Prostate gland (tissue), 2 donors: ENCODE measurements around the gene ASMT. TPM values are rescaled to one million over a fixed set of nuclear protein-coding genes. Genes with fewer than 3 reads are reported as not detected.

ENCODE experiments used
- DNase-seq: peaks from one replicate; pipeline ENCODE4 v3.0.0-alpha.2; 2019; ENCODE audit warnings: low spot score
- H3K27ac ChIP-seq, 2 donors: fragments of 200-600 bp; sonication (generic); 2 replicates each; pipeline ENCODE4 v1.5.1; 2017 to 2019
- H3K27me3 ChIP-seq: fragments of 200-600 bp; sonication (generic); replicated peaks from 2 replicates; pipeline ENCODE4 v1.5.1; 2019; ENCODE audit not compliant: insufficient read depth
- H3K36me3 ChIP-seq, 2 donors: fragments of 200-600 bp; sonication (generic); 1 replicate in 1 of 2; 2 replicates in 1 of 2; pipeline versions ENCODE4 v1.5.1 to v1.8.1; 2017 to 2019
- H3K4me1 ChIP-seq: fragments of 200-600 bp; sonication (generic); replicated peaks from 2 replicates; pipeline ENCODE4 v1.5.1; 2019
- H3K4me3 ChIP-seq, 2 donors: fragments of 200-600 bp; sonication (generic); 2 replicates each; pipeline ENCODE4 v1.5.1; 2017 to 2019
- H3K9me3 ChIP-seq: fragments of 200-600 bp; sonication (generic); 2 replicates; pipeline ENCODE4 v1.5.1; 2017
- CTCF ChIP-seq, 4 experiments: fragments of 200-600 bp in 2 of 4; fragments of 450-650 bp in 2 of 4; sonication (generic) in 2 of 4; IDR thresholded peaks; 1 replicate in 3 of 4; 2 replicates in 1 of 4; pipeline ENCODE4 v1.5.1; 2016 to 2019; ENCODE audit warnings: antibody characterized with exemption in 4 of 4, mild to moderate bottlenecking in 2 of 4, moderate library complexity in 2 of 4
- POLR2A ChIP-seq: fragments of 450-650 bp; IDR thresholded peaks from one replicate; pipeline ENCODE4 v1.6.1; 2016; ENCODE audit warnings: antibody characterized with exemption, mild to moderate bottlenecking
- POLR2AphosphoS5 ChIP-seq: sonication (generic); formaldehyde crosslinking; IDR thresholded peaks from one replicate; pipeline ENCODE4 v1.6.1; 2017; ENCODE audit warnings: antibody characterized with exemption
- WGBS: methylation state at CpG from one replicate; pipeline ENCODE4 v1.1.5; 2018; 5-methylcytosine and 5-hydroxymethylcytosine counted together
- intact Hi-C: fragments of 100-400 bp; cut with DNase I; formaldehyde crosslinking; loops from one replicate; pipeline ENCODE4 v1.14.2; 2022
- total RNA-seq, 2 donors: library from RNA; depleted of rRNA; stranded (reverse); fragments of >200 nt; gene quantifications; one replicate each; pipeline ENCODE4 v1.1.0, GENCODE V29; 2016

The ASMT gene
- total RNA-seq, 2 donors from 2014 or later: 1.0 TPM; not detected in 1

- DNase-seq: no peak
Observed at GRCh38 chrX:1589356-1590130, 25.3 kb upstream of the ASMT start.

GRCh38 chrX:1591102-1591862 is 23.6 kb upstream of the ASMT start, which contains the start of gene AKAP17A:
Gene AKAP17A (plus strand): TSS chrX:1591604. CDS start chrX:1593463, 1,859 bp downstream.
- Histone ChIP-seq H3K36me3 (peaks cover 0 to 13% of the 10 kb centered on the region in 2 donors), H3K4me1 (no peaks in the 10 kb centered on the region), H3K27me3 (no peaks in the 10 kb centered on the region), H3K4me3 (peak within 1 kb of the TSS; percentile 66 to 98), H3K9me3 (no peaks in the 10 kb centered on the region), H3K27ac (peak within 1 kb of the TSS; percentile 68 to 76)
- peak; percentile 93 for DNase-seq
- intact Hi-C loops: loop anchor here (5.0 to 10.0 kb wide), 2 partner anchors 139 to 196 kb away; partner anchors contain the start of genes ASMTL and SLC25A6
- WGBS: 3% methylated on average over 54 of the region's 66 CpGs
- TF ChIP-seq CTCF (IDR thresholded peaks at IDR 0.05) (peak in 2 of 4 experiments; percentile 43 to 44), POLR2AphosphoS5 (peak; percentile 95), POLR2A (peak; percentile 80)

More at GRCh38 chrX:1589356-1590130, 25.3 kb upstream of the ASMT start:
- intact Hi-C loops: loop anchor here (5.0 to 10.0 kb wide), 2 partner anchors 137 to 195 kb away; partner anchors contain the start of genes ASMTL and SLC25A6
- H3K4me3 ChIP-seq: no peak overlapping the region
- H3K27ac ChIP-seq: no peak overlapping the region
- no peaks in the 10 kb centered on the region for H3K9me3 ChIP-seq
- H3K27me3 ChIP-seq: no peaks in the 10 kb centered on the region
- no peaks in the 10 kb centered on the region for H3K36me3 ChIP-seq
- no peaks in the 10 kb centered on the region for H3K4me1 ChIP-seq
- WGBS: 84% methylated on average over 12 of the region's 12 CpGs
- TF ChIP-seq CTCF (IDR thresholded peaks at IDR 0.05): no peak
- TF ChIP-seq POLR2A: no peak
- no peak for TF ChIP-seq POLR2AphosphoS5

- Histone ChIP-seq H3K4me3 (peak overlapping the region; percentile 66 to 98), H3K36me3 (peaks cover 0 to 13% of the 10 kb centered on the region in 2 donors), H3K27ac (peak overlapping the region; percentile 68 to 76), H3K27me3 (no peaks in the 10 kb centered on the region), H3K9me3 (no peaks in the 10 kb centered on the region), H3K4me1 (no peaks in the 10 kb centered on the region)
- DNase-seq: no peak
- intact Hi-C loops: loop anchor here (5.0 to 10.0 kb wide), 2 partner anchors 140 to 197 kb away; partner anchors contain the start of genes ASMTL and SLC25A6
- TF ChIP-seq CTCF (IDR thresholded peaks at IDR 0.05): no peak
- TF ChIP-seq POLR2A: no peak
- no peak for TF ChIP-seq POLR2AphosphoS5
- WGBS: 1% methylated on average over 34 of the region's 35 CpGs
Observed at GRCh38 chrX:1591863-1592469, 22.9 kb upstream of the ASMT start.

GRCh38 chrX:1592470-1593142 is 22.3 kb upstream of the ASMT start:
- DNase-seq: no peak
- Histone ChIP-seq H3K4me1 (no peaks in the 10 kb centered on the region), H3K27me3 (no peaks in the 10 kb centered on the region), H3K9me3 (no peaks in the 10 kb centered on the region), H3K4me3 (peak overlapping the region; percentile 66 to 98), H3K27ac (peak overlapping the region; percentile 68 to 76), H3K36me3 (peaks cover 0 to 13% of the 10 kb centered on the region in 2 donors)
- WGBS: 2% methylated on average over 28 of the region's 28 CpGs
- no peak for TF ChIP-seq CTCF (IDR thresholded peaks at IDR 0.05)
- TF ChIP-seq POLR2A: no peak
- no peak for TF ChIP-seq POLR2AphosphoS5
- intact Hi-C loops: loop anchor here (5.0 to 10.0 kb wide), 2 partner anchors 140 to 198 kb away; partner anchors contain the start of genes ASMTL and SLC25A6
